Upper lobe of left lung (tissue), 4 donors: ENCODE measurements around the gene TTC23.

ENCODE experiments used
- EP300 ChIP-seq, 4 donors: sonication (generic); formaldehyde crosslinking; IDR thresholded peaks; one replicate each; pipeline ENCODE4 v1.5.1; 2017; ENCODE audit warnings: antibody characterized with exemption in 4 of 4, control low read depth in 2 of 4
- POLR2A ChIP-seq, 4 donors: fragments of 450-650 bp; IDR thresholded peaks; one replicate each; pipeline ENCODE4 v1.5.1; 2016 to 2017; ENCODE audit warnings: antibody characterized with exemption in 4 of 4, mild to moderate bottlenecking in 2 of 4
- POLR2AphosphoS5 ChIP-seq, 2 donors: sonication (generic); formaldehyde crosslinking; IDR thresholded peaks; one replicate each; pipeline ENCODE4 v1.5.1; 2017; ENCODE audit warnings: antibody characterized with exemption in 2 of 2
- TF ChIP-seq, protein P1 (sequence below), 6 experiments: fragments of 450-650 bp in 4 of 6; fragments of 200-600 bp in 2 of 6; sonication (generic) in 2 of 6; IDR thresholded peaks; one replicate each; pipeline ENCODE4 v1.5.1; 2016 to 2019; ENCODE audit warnings: antibody characterized with exemption in 6 of 6

DNA sequence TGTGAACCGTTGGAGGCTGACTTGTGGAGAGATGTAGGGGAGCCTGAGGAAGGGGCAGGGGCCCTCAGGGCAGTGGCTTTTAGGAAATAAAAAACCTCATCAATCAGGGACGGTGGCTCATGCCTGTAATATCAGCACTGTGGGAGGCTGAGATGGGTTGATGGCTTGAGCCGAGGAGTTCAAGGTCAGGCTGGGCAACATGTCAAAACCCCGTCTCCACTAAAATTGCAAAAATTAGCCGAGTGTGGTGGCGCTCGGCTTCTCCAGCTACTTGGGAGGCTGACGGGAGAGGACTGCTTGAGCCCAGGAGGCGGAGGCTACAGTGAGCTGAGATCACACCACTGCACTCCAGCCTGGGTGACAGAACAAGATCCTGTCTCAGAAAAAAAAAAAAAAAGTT, 7.6 kb downstream of the TTC23 start:
- TF ChIP-seq POLR2AphosphoS5 (IDR thresholded peaks at IDR 0.05), result no peak
- TF ChIP-seq, protein P1, sequence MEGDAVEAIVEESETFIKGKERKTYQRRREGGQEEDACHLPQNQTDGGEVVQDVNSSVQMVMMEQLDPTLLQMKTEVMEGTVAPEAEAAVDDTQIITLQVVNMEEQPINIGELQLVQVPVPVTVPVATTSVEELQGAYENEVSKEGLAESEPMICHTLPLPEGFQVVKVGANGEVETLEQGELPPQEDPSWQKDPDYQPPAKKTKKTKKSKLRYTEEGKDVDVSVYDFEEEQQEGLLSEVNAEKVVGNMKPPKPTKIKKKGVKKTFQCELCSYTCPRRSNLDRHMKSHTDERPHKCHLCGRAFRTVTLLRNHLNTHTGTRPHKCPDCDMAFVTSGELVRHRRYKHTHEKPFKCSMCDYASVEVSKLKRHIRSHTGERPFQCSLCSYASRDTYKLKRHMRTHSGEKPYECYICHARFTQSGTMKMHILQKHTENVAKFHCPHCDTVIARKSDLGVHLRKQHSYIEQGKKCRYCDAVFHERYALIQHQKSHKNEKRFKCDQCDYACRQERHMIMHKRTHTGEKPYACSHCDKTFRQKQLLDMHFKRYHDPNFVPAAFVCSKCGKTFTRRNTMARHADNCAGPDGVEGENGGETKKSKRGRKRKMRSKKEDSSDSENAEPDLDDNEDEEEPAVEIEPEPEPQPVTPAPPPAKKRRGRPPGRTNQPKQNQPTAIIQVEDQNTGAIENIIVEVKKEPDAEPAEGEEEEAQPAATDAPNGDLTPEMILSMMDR (IDR thresholded peaks at IDR 0.05), result no peak
- no peak for TF ChIP-seq POLR2A (IDR thresholded peaks at IDR 0.05)
- no peak for TF ChIP-seq EP300 (IDR thresholded peaks at IDR 0.05)
